HG02759 (cell line): ENCODE results near the gene RABEP1.

ENCODE experiments used
- ATAC-seq: cut with Tn5 transposase; IDR thresholded peaks from one replicate; pipeline ENCODE4 v1.9.1; 2021; ENCODE audit warnings: mild to moderate bottlenecking, moderate library complexity; ENCODE audit not compliant: unreplicated experiment

RABEP1 gene

GRCh38 chr17:5269241-5269960 lies 12.7 kb upstream of the RABEP1 start:
- no peak for ATAC-seq

- ATAC-seq: no peak
These were observed 9.8 kb upstream of the RABEP1 start for GRCh38 chr17:5272322-5272721.

GRCh38 chr17:5282642-5283217 lies 646 bp downstream of the RABEP1 start:
- ATAC-seq: no peak

DNA sequence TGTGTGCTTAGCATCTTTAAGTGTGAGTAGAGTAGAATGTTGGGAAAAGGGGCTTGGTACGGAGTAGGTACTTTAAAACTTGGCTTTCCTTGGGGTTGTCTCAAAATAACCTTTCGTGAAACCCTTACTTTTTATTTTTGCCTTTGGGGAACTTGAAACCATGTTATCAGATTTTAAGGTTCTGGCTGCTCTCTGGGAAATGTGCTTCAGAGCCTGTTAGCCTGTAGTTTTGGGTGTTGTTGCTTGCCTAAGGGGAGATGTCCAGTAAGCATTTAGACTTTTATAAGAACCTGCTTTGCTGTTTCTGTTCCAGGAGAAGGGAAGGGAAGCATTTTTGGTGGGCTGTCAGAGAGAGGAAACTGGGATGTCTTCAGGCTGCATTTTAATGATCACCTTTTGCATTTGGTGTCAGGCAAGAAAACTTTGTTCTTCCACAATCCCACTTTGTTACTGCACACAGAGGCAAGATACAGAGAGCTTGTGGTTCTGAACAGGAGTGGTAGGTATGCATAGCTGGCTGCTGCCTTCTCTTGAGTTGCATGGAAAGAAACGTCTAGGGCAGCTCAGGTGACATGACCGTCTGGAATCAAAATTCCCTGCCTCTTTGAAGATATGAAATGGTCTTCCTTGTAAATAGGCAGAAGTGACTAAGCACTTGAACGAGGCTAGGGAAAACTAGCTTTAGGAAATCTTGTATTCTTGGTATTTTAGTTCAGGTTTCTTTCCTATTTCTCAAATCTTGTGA lies 1.7 kb downstream of the RABEP1 start:
- ATAC-seq: no peak

GRCh38 chr17:5284681-5285080 lies 2.6 kb downstream of the RABEP1 start:
- no peak for ATAC-seq

- ATAC-seq: no peak
These were observed 4.8 kb downstream of the RABEP1 start for GRCh38 chr17:5286846-5287245.

GRCh38 chr17:5291683-5292350 lies 9.7 kb downstream of the RABEP1 start:
- ATAC-seq: no peak

DNA sequence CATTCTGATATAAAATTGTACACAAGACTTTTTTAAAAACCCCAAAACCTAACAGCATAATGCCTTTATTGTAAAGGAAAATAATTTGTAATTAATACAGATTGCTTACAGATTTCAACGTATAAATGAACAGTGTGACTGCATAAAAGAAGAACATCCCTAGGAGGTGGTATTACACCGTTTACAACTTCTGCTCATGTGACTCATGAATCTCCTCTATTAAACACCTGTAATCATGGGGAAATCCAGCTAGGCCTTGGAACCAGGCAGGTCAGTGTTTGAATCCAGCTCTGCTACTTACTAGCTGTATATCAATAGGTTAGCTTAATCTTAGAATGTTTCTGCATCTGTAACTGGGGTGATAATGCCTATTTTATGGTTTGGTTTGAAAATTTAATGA lies 15.2 kb downstream of the RABEP1 start:
- ATAC-seq: no peak

GRCh38 chr17:5299383-5299782 lies 17.3 kb downstream of the RABEP1 start:
- no peak for ATAC-seq

GRCh38 chr17:5304636-5305035 lies 22.6 kb downstream of the RABEP1 start:
- ATAC-seq: no peak

GRCh38 chr17:5309851-5310250 lies 27.8 kb downstream of the RABEP1 start:
- ATAC-seq: no peak

DNA sequence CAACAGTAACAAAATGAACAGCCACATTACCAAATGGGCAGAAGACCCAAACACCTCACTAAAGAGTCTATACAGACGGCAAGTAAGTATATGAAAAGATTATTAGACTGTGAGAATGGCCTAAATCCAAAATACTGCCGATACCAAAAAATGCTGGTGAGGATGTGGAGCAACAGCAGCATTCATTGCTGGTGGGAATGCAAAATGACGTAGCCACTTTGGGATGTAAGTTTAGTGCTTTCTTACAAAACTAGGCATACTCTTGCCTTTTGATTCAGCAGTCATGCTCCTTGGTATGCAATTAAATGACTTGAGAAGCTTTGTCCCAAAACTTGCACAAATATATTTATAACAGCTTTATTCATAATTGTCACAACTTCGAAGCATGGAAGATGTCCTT lies 43.8 kb downstream of the RABEP1 start:
- no peak for ATAC-seq

DNA sequence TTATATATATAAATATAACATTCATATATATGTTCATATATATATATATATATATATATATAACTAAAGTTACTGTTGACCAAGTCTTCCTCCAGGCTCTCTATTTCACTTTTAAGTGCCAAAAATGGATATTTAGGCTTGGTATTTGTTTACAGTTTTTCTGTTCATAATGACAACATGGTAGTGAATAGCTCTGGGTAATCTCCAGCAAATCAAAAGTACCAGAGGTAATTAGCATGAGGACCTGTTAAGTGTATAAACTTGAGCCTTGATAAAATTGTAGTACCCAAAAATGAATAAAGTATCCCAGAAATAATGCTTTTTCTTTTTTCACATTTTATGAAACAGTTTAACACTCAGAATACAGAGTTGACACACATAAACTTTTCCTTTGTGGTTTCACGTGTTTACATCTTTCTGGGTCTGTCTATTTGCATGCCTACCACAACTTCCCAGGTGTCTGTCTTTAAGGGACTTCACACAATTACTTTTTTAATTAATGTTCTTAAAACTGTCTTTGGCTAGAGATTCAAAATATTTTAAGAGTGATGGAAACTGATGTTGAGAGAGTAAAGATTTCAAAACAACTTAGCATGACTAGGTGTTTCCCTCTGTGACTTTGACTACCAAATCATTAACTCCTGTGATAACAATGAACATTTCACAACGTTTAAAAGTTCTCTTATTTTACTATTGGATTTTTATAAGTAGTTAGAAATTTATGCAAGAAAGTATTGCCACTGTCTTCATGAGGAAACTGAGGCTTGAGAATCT lies 47.9 kb downstream of the RABEP1 start:
- no peak for ATAC-seq

DNA sequence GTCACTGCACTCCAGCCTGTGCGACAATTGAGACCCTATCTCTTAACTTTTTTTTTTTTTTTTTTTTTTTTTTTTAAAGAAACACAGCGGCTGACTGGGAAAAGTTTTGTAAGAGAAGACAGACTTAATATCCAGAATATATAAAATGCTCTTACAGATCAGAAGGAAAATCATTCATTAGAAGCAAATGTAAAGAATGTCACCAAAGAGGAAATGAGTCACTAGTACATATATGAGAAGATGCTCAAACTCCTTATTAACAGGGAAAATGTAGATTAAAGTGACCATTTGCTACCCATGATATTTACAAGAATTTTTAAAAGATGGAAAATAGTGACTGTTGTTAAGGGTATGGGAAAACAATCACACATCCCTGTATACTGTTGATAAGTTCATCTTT lies 48.9 kb downstream of the RABEP1 start:
- no peak for ATAC-seq

- ATAC-seq: no peak
These were observed 49.4 kb downstream of the RABEP1 start for GRCh38 chr17:5331506-5331905.

DNA sequence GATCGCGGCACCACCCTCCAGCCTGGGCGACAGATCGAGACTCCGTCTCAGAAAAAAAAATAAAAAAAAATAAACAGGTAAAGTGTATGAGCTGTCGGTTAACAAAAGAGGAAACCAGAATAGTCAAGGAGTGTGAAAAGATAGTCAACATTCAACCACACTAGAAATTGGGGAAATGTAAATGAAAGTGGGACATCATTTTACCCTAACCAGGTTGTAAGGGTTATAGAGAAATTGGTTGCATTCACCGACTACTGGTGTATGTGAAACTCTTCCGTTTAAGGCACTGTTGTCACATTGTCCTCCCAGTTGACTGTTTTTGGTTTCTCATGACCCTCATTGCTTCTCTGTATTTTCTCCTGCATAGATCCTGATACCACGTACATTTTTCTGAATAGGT lies 62.8 kb downstream of the RABEP1 start:
- no peak for ATAC-seq

DNA sequence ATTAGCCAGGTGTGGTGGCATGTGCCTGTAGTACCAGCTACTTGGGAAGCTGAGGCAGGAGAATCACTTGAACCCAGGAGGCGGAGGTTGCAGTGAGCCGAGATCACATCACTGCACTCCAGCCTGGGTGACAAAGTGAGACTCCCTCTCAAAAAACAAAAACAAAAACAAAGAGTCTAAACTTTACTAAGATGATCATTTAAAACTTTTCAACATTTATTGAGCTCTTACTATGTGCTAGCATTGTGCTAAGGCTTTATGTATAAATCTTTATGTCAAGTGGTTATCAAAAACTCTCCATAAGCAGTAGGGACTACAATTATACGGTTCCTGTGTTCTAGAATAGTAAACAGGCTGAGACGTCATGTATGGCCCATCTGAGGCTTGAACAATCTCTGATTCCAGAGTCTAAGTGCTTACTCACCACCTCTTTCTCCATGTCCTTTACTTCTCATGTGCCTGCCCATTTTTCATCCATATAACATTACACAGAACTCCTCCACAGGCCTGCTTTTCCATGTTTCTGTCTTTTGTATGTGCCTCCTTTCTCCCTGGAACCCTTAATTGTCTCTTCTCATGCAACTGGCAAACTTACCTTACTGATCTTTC lies 70.7 kb downstream of the RABEP1 start:
- no peak for ATAC-seq

DNA sequence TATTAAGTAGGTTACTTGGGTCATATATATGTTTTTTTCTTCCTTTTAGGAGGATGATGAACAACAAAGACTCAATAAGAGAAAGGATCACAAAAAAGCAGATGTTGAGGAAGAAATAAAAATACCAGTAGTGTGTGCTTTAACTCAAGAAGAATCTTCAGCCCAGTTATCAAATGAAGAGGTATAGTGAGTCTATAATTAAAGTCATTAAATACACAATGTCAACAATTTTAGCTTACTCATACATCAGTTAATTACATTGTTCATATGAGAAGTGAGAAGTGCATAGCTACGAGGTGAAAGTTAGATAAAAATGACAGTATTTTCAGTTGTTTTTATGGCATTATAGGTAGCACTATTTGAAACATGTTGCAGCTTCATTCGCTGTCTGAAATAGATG lies 72.2 kb downstream of the RABEP1 start:
- ATAC-seq: no peak

GRCh38 chr17:5354886-5355415 lies 72.9 kb downstream of the RABEP1 start:
- no peak for ATAC-seq

DNA sequence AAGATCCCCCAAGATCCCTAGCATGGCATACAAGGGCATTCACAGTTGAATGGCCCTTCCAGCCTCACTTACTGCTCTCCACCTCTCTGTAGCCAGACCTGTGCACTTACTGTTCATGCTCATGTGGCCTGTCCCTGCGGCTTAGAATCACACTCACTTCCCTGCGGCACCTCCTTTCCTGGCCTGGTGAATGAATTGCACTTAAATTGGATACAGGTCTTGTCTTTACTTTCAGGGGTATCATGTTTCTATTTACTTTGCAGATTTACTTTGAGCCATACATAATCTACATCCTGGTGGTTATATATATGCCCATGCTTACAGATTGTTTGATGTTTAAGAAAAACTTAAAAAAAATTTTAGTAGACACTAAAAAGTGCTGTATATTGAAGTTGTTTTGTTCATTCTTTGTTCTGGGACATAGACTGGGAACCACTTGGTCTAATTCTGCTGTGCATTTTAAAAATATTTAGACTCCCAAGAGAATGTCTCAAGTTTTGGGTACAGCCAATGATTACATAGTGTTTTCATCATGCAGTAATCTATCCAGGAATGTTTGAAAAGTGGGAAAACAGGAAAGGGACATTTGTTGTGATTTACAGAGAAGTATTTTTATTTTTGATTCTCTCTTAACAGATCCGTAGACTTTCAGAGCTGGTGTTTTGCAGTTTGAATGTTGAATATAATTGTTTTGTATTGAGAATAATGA lies 73.5 kb downstream of the RABEP1 start:
- no peak for ATAC-seq
